T-helper 2 cell treated with Interferon-gamma antibody and Interleukin-4, amounts not matched to agents 5 μg/mL and 100 μg/mL, for 36 hours (primary cell): Measurements from ENCODE around the gene VGLL4.
A peak's percentile ranks its signal among the peaks of the same experiment; 100 is the strongest.

Experiments used
- DNase-seq: peaks from one replicate; pipeline ENCODE4 v3.0.0; 2021; ENCODE audit warnings: low spot score
- H3K27ac Mint-ChIP-seq: one replicate; pipeline ENCODE4 v1.8.0; 2021; ENCODE audit warnings: mild to moderate bottlenecking, mixed read lengths
- H3K27me3 Mint-ChIP-seq: one replicate; pipeline ENCODE4 v1.8.0; 2021; ENCODE audit warnings: low read depth, mixed read lengths
- H3K36me3 Mint-ChIP-seq: one replicate; pipeline ENCODE4 v1.8.0; 2021; ENCODE audit warnings: low read depth, mixed read lengths
- H3K4me1 Mint-ChIP-seq: one replicate; pipeline ENCODE4 v1.8.0; 2021; ENCODE audit warnings: low read depth, mixed read lengths
- H3K4me3 Mint-ChIP-seq: one replicate; pipeline ENCODE4 v1.8.0; 2022; ENCODE audit warnings: mild to moderate bottlenecking, moderate library complexity, mixed read lengths
- H3K9me3 Mint-ChIP-seq: one replicate; pipeline ENCODE4 v1.8.0; 2021; ENCODE audit warnings: mixed read lengths

Gene VGLL4

GRCh38 chr3:11661827-11662226 lies 18.1 kb upstream of the VGLL4 start:
- no peak overlapping the region for H3K27ac Mint-ChIP-seq
- no peaks in the 10 kb centered on the region for H3K4me1 Mint-ChIP-seq
- no peaks in the 10 kb centered on the region for H3K27me3 Mint-ChIP-seq
- H3K9me3 Mint-ChIP-seq, result no peaks in the 10 kb centered on the region
- no peak overlapping the region for H3K4me3 Mint-ChIP-seq
- DNase-seq, result no peak
- H3K36me3 Mint-ChIP-seq, result no peaks in the 10 kb centered on the region

- Mint-ChIP-seq H3K4me1 (no peaks in the 10 kb centered on the region), H3K9me3 (no peaks in the 10 kb centered on the region), H3K27ac (no peak overlapping the region), H3K27me3 (no peaks in the 10 kb centered on the region), H3K4me3 (no peak overlapping the region), H3K36me3 (no peaks in the 10 kb centered on the region)
- no peak for DNase-seq
Observed at GRCh38 chr3:11661052-11661656, 17.4 kb upstream of the VGLL4 start.

- no peak overlapping the region for H3K27ac Mint-ChIP-seq
- no peaks in the 10 kb centered on the region for H3K9me3 Mint-ChIP-seq
- no peak for DNase-seq
- no peaks in the 10 kb centered on the region for H3K4me1 Mint-ChIP-seq
- H3K4me3 Mint-ChIP-seq, result no peak overlapping the region
- no peaks in the 10 kb centered on the region for H3K36me3 Mint-ChIP-seq
- no peaks in the 10 kb centered on the region for H3K27me3 Mint-ChIP-seq
Observed at GRCh38 chr3:11660242-11660641, 16.5 kb upstream of the VGLL4 start.

GRCh38 chr3:11658180-11658579 lies 14.5 kb upstream of the VGLL4 start:
- H3K27ac Mint-ChIP-seq, result no peak overlapping the region

GRCh38 chr3:11655196-11655928 lies 11.6 kb upstream of the VGLL4 start:
- no peaks in the 10 kb centered on the region for H3K4me1 Mint-ChIP-seq
- H3K27me3 Mint-ChIP-seq, result no peaks in the 10 kb centered on the region
- no peaks in the 10 kb centered on the region for H3K9me3 Mint-ChIP-seq
- no peaks in the 10 kb centered on the region for H3K36me3 Mint-ChIP-seq
- no peak for DNase-seq
- H3K4me3 Mint-ChIP-seq, result no peak overlapping the region
- H3K27ac Mint-ChIP-seq, result no peak overlapping the region

More at GRCh38 chr3:11658180-11658579, 14.5 kb upstream of the VGLL4 start:
- Mint-ChIP-seq H3K36me3 (no peaks in the 10 kb centered on the region), H3K4me1 (no peaks in the 10 kb centered on the region), H3K9me3 (no peaks in the 10 kb centered on the region), H3K4me3 (no peak overlapping the region), H3K27me3 (no peaks in the 10 kb centered on the region)
- no peak for DNase-seq

- no peaks in the 10 kb centered on the region for H3K9me3 Mint-ChIP-seq
- no peak overlapping the region for H3K27ac Mint-ChIP-seq
- no peak for DNase-seq
- no peak overlapping the region for H3K4me3 Mint-ChIP-seq
- no peaks in the 10 kb centered on the region for H3K36me3 Mint-ChIP-seq
- no peaks in the 10 kb centered on the region for H3K27me3 Mint-ChIP-seq
- H3K4me1 Mint-ChIP-seq, result no peaks in the 10 kb centered on the region
Observed at GRCh38 chr3:11654166-11654565, 10.5 kb upstream of the VGLL4 start.

GRCh38 chr3:11653298-11654055 lies 9.8 kb upstream of the VGLL4 start:
- DNase-seq, result no peak
- Mint-ChIP-seq H3K27me3 (peaks cover under 1% of the 10 kb centered on the region), H3K27ac (no peak overlapping the region), H3K4me3 (no peak overlapping the region), H3K4me1 (peaks cover 2% of the 10 kb centered on the region), H3K9me3 (no peaks in the 10 kb centered on the region), H3K36me3 (no peaks in the 10 kb centered on the region)

- H3K27ac Mint-ChIP-seq, result no peak overlapping the region
- no peaks in the 10 kb centered on the region for H3K9me3 Mint-ChIP-seq
- DNase-seq, result no peak
- peaks cover 2% of the 10 kb centered on the region for H3K4me1 Mint-ChIP-seq
- H3K36me3 Mint-ChIP-seq, result no peaks in the 10 kb centered on the region
- peaks cover 11% of the 10 kb centered on the region for H3K27me3 Mint-ChIP-seq
- no peak overlapping the region for H3K4me3 Mint-ChIP-seq
Observed at GRCh38 chr3:11651900-11652299, 8.2 kb upstream of the VGLL4 start.

- H3K27ac Mint-ChIP-seq, result no peak overlapping the region
- H3K9me3 Mint-ChIP-seq, result no peaks in the 10 kb centered on the region
- peaks cover 11% of the 10 kb centered on the region for H3K27me3 Mint-ChIP-seq
- no peak for DNase-seq
- H3K36me3 Mint-ChIP-seq, result no peaks in the 10 kb centered on the region
- H3K4me3 Mint-ChIP-seq, result no peak overlapping the region
- peaks cover 2% of the 10 kb centered on the region for H3K4me1 Mint-ChIP-seq
Observed at GRCh38 chr3:11651477-11651876, 7.8 kb upstream of the VGLL4 start.

- H3K9me3 Mint-ChIP-seq, result no peaks in the 10 kb centered on the region
- no peak for DNase-seq
- H3K4me3 Mint-ChIP-seq, result no peak overlapping the region
- H3K36me3 Mint-ChIP-seq, result no peaks in the 10 kb centered on the region
- H3K4me1 Mint-ChIP-seq, result peaks cover 3% of the 10 kb centered on the region
- peaks cover 11% of the 10 kb centered on the region for H3K27me3 Mint-ChIP-seq
- H3K27ac Mint-ChIP-seq, result no peak overlapping the region
Observed at GRCh38 chr3:11650391-11650790, 6.7 kb upstream of the VGLL4 start.

GRCh38 chr3:11648735-11649134 lies 5.0 kb upstream of the VGLL4 start:
- H3K27ac Mint-ChIP-seq, result no peak overlapping the region
- no peaks in the 10 kb centered on the region for H3K36me3 Mint-ChIP-seq
- no peaks in the 10 kb centered on the region for H3K9me3 Mint-ChIP-seq
- H3K4me1 Mint-ChIP-seq, result peaks cover 7% of the 10 kb centered on the region
- H3K4me3 Mint-ChIP-seq, result no peak overlapping the region
- H3K27me3 Mint-ChIP-seq, result peaks cover 11% of the 10 kb centered on the region
- DNase-seq, result no peak

GRCh38 chr3:11643201-11643603 lies 513 bp downstream of the VGLL4 start:
- no peak for DNase-seq
- no peaks in the 10 kb centered on the region for H3K9me3 Mint-ChIP-seq
- H3K4me1 Mint-ChIP-seq, result peaks cover 38% of the 10 kb centered on the region
- H3K27me3 Mint-ChIP-seq, result peaks cover 7% of the 10 kb centered on the region
- H3K36me3 Mint-ChIP-seq, result peaks cover 37% of the 10 kb centered on the region
- H3K27ac Mint-ChIP-seq, result peak overlapping the region; percentile 100
- H3K4me3 Mint-ChIP-seq, result peak overlapping the region; percentile 100

- peak overlapping the region; percentile 100 for H3K4me3 Mint-ChIP-seq
- H3K27ac Mint-ChIP-seq, result peak overlapping the region; percentile 100
- peaks cover 43% of the 10 kb centered on the region for H3K4me1 Mint-ChIP-seq
- DNase-seq, result peak; percentile 69
- H3K9me3 Mint-ChIP-seq, result no peaks in the 10 kb centered on the region
- H3K27me3 Mint-ChIP-seq, result peaks cover 1% of the 10 kb centered on the region
- H3K36me3 Mint-ChIP-seq, result peaks cover 40% of the 10 kb centered on the region
Observed at GRCh38 chr3:11642431-11643191, 1.1 kb downstream of the VGLL4 start.
